SK-N-SH (cell line): ENCODE results near the gene LEPROT.

Experiments
- CTCF ChIP-seq: fragments of 200-600 bp; sonication (generic); IDR thresholded peaks from 2 replicates; pipeline ENCODE4 v1.6.1; 2017; ENCODE audit warnings: antibody characterized with exemption, mild to moderate bottlenecking, moderate library complexity
- EP300 ChIP-seq, 2 experiments: IDR thresholded peaks; 2 replicates each; pipeline versions ENCODE4 v1.4.0 to v1.6.1; 2012; ENCODE audit warnings: borderline replicate concordance in 1 of 2, low read depth in 1 of 2, low read length in 1 of 2
- EZH2phosphoT487 ChIP-seq: fragments of 200-600 bp; sonication (generic); IDR thresholded peaks from 2 replicates; pipeline ENCODE4 v1.6.1; 2017; ENCODE audit warnings: low read depth, mixed run types, mild to moderate bottlenecking, antibody characterized with exemption, moderate library complexity, borderline replicate concordance
- FOXJ3 ChIP-seq: sonication (generic); formaldehyde crosslinking; IDR thresholded peaks from 2 replicates; pipeline ENCODE4 v1.5.1; 2020; ENCODE audit warnings: mild to moderate bottlenecking, missing genetic modification reagents
- FOXM1 ChIP-seq: IDR thresholded peaks from 2 replicates; pipeline ENCODE4 v1.4.0; 2012; ENCODE audit warnings: low read depth, mild to moderate bottlenecking
- GABPA ChIP-seq: IDR thresholded peaks from 2 replicates; pipeline ENCODE4 v1.4.0; 2012; ENCODE audit warnings: low read depth, mild to moderate bottlenecking
- MXI1 ChIP-seq: IDR thresholded peaks from 2 replicates; pipeline ENCODE4 v1.6.1; 2012; ENCODE audit warnings: mild to moderate bottlenecking, low read depth, low read length, improper control_type of control experiment
- NRF1 ChIP-seq: IDR thresholded peaks from 2 replicates; pipeline ENCODE4 v1.6.1; 2012; ENCODE audit warnings: low read depth, mild to moderate bottlenecking, low read length
- POLR2AphosphoS5 ChIP-seq: IDR thresholded peaks from 2 replicates; pipeline ENCODE4 v1.6.1; 2012; ENCODE audit warnings: low read depth, low read length
- RAD21 ChIP-seq: IDR thresholded peaks from 2 replicates; pipeline ENCODE4 v1.6.1; 2012; ENCODE audit warnings: mild to moderate bottlenecking, low read length
- RCOR1 ChIP-seq: fragments of 150-350 bp; IDR thresholded peaks from 2 replicates; pipeline ENCODE4 v1.6.1; 2017; ENCODE audit warnings: antibody characterized with exemption, low read length
- REST ChIP-seq: IDR thresholded peaks from 2 replicates; pipeline ENCODE4 v1.6.1; 2012; ENCODE audit warnings: mild to moderate bottlenecking, low read depth, low read length, moderate library complexity
- RFX5 ChIP-seq: IDR thresholded peaks from 2 replicates; pipeline ENCODE4 v1.6.1; 2012; ENCODE audit warnings: mild to moderate bottlenecking, improper control_type of control experiment, low read length
- TAF1 ChIP-seq: IDR thresholded peaks from 2 replicates; pipeline ENCODE4 v1.6.1; 2012; ENCODE audit warnings: low read depth, mild to moderate bottlenecking, low read length, moderate library complexity, borderline replicate concordance

- TF ChIP-seq CTCF = no peak
- TF ChIP-seq TAF1 = no peak
- TF ChIP-seq RAD21 = no peak
- TF ChIP-seq EP300 (IDR thresholded peaks at IDR 0.05; ENCODE audit: borderline replicate concordance in 1 of 2, low read depth in 1 of 2, low read length in 1 of 2) = no peak
- no peak for TF ChIP-seq EZH2phosphoT487
- no peak for TF ChIP-seq POLR2AphosphoS5
- no peak for TF ChIP-seq FOXM1
- no peak for TF ChIP-seq RFX5
- TF ChIP-seq RCOR1 = no peak
- no peak for TF ChIP-seq MXI1
- TF ChIP-seq FOXJ3 (CRISPR knock-in tag) = no peak
- no peak for TF ChIP-seq NRF1
- no peak for TF ChIP-seq REST
- no peak for TF ChIP-seq GABPA
These were observed 2.7 kb upstream of the LEPROT start for GRCh38 chr1:65417729-65418128.
